NCI-H146 (cell line): ENCODE measurements around the gene AKAIN1.

Experiments
- DNase-seq: peaks from one replicate; lab custom pipeline; 2025; lab: John Stamatoyannopoulos, UW

The AKAIN1 gene

DNA sequence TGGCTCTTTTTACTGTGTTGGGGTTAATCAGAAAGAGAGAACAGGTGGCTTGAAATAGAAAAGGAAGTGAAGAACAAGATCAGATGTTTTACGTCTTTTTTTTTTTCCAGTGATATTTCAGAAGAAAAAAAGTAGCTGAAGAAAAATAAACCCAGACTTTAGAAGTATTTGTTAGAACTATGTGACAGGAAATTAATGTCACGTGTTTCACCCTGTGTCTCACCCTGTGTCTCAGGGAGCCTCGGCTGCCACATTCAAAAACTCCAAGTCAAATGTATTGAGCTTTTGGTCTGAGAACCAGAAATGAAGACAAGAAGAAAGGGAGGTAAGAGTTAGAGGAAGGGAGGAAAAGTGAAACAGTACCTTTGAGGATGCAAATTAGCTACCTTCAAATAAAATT, 38.0 kb downstream of the AKAIN1 start:
- no peak for DNase-seq

DNA sequence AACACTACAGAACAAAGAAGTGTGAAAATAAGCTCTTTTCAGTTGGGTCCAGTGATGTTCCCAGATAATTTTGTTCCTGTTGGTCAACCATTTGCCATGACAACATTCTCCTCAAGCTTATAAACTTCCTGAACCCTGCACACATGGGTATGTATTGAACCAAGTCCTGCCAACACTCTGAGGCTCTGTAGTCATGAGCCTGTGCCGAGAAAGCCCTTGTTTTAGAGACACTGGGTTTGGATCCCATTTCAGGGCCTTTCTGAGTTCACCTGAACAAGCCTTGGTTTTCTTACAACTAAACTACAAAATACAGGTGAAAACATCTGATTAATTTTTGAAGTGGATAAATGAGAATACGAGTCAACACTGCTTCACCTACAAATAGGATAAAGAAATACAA, 38.5 kb downstream of the AKAIN1 start:
- no peak for DNase-seq

DNA sequence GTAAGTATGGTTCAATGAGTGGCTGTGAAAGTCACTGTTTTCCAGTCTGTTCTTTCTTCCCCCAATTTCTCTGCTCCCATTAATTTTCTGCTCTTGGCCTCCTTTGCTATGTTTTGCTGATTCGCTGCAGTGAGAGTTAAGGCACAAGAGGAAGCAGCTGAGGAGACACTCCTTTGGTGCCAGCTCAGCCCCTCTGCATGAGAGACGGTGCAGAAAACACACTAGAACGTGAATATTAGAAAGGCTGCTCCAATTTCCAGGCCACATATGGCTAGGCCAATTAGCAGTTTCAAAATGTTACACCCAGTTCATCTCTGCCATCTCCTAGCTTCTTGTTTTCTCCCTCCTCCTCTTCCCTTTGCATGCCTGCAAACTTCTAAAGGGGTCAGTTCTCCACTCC, 38.9 kb downstream of the AKAIN1 start:
- no peak for DNase-seq

DNA sequence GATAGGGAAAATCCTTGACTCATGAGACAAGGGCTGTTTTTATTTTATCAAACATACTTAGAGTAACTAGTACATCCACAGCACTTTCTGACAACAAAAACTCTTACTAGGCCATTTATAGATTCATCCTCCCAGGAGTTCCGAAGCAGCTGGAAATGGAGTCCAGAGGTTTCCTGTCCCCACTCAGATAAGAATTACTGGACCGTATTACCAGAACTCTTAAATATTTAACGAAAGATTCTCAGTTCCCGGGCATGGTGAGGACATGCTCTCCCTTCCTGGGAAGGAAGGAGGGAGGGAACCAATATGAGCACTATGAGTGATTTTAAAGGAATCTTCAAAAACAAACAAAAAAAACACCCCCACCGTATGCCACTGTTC, 41.2 kb downstream of the AKAIN1 start:
- no peak for DNase-seq

DNA sequence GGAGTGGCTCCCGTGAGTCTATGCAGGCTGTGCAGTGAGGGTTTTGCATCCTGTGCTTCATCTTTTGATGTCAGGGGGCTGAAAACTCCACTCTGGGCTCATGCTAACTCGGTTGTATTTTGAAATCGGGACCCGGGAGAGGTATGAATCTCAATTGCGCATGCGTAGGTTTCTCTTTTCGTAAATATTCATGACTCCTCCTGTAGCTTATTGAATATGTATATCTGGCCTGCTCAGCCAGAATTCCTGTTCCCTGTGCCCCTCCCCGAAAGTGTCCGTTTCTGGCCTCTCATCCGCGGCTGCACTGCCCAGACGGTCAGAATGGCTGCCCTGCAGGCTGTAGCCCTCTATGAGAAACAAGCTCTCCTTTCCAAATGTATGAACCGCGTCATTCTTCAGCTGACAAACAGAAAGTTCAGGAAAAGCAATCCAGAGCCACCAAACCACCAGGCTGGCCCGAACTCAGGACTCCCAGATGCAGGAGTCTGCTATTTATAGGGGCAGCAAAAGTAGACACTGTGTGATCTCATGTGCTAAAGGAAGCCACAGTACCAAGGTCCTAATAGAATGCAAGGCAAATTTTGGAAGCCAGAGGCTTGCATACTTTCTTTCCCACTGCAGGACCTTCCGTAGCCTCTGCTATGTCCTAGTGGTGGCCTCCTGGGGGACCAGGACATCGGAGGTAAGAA, 41.7 kb downstream of the AKAIN1 start:
- DNase-seq: peak; percentile 16

DNA sequence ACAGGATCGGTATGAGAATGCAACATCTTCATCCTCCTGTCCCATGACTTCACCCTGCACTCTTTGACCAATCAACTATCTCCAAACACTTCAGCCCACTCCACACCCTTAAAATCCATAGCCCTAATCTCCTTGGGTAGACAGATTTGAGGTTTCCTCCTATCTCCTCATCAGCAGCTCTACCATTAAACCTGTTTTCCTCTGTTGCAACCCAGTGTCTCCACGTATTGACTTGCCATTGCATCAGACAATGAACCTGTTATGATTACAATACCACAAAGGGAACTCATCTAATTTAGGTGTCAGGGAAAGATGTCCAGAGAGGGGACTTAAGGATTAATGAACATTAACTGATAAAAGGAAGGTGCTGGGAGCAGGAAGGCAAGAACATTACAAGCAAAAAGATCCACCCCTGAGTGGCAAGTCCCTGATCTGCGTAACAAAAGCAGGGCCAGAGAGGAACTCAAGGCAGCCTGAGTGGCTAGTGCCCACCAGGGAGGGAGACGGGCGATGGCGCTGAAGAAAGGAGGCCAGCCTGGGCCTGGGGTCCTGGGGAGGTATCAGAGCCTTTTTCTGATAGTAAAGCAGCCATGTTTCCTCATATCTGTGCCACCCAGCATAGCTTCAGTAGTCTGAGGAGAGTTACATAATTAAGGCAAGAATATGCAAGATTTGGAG, 44.6 kb downstream of the AKAIN1 start:
- DNase-seq: peak; percentile 6

DNA sequence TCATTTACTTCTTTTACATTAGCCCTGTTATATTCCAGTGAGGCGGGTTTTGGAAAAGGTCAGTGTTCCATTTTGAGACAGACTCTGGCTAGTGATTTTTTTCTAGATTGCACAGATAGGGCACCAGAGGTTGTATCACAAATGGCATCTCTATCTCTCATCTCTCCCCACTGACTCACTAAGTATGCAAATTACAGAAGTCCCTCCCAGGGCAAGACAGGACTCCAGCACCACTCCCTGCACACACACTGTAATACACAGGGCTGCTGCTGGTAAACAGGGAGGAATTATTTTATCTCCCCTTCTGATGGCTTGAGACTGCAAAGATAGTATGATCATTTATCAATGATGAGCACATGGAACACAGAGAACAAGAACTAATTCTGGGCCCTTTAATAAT, 46.2 kb downstream of the AKAIN1 start:
- DNase-seq: peak; percentile 14

DNA sequence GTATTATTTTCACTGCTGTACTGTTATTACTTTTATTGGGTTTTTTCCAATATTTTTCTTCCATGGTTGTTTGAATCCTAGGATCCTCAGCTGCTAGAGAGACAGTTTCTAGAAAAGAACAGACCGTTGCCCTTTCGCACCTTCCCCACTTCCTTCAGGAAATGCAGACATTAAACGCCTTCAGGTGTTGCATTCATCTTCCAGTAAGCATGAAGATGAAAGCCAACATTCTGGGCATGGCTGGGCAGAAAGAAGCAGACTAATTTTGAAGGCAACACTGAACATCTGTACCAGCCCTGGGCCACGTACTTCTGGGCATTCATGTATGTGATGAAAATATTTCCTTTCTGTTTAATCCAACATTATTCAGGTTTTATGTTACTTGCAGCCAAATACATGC, 51.0 kb downstream of the AKAIN1 start:
- no peak for DNase-seq

DNA sequence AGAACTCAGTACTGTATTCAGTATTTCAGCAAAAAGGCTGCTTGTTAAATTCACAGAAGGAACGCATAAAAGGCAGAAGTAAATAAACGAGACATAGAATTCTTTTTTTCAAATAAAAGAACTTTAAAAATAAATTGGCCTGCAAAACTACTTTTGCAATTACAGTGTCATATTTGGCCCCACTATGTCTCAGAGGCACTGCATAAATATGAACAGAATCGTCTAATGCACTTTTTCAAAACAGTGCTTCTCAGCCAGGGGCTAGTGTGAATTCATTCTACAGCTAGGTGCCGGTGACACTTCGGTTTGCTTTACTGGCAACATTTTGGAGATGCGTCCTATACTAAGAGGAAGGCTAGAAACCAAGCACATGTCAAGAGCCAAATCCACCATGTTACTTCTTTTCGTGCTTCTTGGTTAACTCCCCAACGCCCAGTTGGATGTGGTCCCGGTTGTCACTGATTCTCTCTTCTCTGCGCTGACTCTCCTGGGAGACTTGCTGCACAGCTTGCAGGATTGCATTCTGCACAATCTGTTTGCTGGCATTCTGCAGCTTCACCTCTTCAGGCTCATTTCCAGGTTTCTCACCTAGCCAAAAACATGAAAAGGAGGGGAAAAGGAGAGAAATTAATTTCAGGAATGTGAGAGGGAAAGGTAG, 51.8 kb downstream of the AKAIN1 start:
- DNase-seq: no peak

DNA sequence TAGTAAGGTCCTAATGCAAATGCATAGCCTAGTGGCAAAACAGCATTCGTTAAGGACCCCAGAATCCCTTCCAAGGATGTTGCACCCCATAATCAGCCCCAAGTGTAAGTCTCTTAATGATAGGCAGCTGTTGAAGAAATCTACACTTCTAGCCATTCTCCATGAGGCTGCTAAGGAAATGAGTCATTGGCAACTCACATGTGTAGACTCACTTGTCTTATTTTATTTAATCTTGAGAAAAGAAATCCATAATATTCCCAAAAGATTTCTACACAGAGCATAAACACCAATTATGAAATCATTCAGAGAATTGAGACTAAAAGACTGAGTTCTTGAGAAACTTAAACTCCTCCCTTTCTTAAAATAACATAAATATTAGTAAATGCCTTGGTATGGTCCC, 52.4 kb downstream of the AKAIN1 start:
- DNase-seq: no peak

DNA sequence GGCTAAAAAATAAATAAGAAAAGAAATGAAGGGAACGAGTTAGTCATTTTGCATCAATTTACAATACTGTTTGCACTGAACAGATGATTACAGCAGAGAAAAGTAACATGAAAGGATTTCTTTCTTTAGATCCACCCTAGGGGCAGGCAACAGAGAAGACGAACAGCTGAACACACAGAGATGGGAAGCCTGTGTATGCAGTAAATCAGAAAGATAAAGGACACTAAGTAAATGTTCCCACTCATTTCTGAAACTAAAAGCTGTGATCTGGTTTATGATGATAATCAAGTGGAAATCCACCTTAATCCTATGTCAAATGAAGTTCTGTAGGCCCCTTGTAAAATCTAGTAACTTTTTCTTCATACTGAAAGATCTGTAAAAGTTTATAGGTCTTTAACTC, 54.2 kb downstream of the AKAIN1 start:
- peak; percentile 99 for DNase-seq

DNA sequence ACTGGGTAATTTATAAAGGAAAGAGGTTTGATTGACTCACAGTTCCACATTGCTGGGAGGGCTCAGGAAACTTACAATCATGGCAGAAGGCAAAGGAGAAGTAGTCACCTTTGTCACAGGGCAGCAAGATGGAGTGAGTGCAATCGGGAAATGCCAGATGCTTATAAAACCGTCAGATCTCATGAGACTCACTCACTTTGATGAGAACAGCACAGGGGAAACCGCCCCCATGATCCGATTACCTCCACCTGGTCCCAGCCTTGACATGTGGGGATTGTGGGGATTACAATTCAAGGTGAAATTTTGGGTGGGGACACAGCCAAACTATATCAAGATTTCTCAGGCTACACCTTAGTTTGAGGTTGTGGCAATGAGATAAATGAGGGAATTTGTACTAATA, 54.9 kb downstream of the AKAIN1 start:
- peak; percentile 87 for DNase-seq

DNA sequence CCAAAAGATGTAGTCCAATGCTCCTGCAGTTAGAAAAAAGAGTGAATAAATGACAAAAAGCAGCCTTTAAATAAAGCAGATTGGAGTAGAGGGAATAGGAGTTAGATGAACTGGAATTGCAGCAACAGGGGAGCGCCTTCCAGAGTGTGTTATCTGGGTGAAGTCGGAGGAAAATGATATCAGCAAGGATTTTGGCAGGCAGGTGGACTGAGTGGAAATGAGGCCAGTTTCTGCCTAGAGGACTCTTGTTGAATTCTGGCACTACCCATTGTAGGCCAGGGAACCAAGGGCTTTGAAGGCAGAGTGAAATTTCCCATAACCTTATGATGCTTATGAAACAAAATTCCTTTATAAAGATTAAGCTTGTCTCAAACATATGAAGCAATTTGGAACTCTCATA, 59.8 kb downstream of the AKAIN1 start:
- no peak for DNase-seq

DNA sequence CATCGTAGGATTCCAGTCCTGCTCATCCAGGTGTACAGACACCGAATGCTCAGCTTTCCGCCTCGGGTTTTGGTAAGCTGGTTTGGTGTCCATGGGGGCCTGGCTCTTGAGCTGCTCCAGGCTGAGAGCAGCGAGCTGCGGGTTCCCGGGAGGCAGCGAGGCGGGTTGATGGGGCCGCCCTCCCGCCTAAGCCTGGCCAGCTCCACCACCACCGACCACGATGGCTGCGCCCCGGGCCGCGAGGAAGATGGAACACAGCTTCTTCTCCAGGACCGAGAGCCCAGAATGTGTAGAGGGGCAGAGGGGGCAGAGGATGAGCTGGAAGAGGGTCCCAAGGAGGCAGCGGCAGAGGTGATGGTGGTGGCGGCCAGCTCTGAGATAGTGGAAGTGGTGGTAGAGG, 64.1 kb downstream of the AKAIN1 start:
- no peak for DNase-seq

DNA sequence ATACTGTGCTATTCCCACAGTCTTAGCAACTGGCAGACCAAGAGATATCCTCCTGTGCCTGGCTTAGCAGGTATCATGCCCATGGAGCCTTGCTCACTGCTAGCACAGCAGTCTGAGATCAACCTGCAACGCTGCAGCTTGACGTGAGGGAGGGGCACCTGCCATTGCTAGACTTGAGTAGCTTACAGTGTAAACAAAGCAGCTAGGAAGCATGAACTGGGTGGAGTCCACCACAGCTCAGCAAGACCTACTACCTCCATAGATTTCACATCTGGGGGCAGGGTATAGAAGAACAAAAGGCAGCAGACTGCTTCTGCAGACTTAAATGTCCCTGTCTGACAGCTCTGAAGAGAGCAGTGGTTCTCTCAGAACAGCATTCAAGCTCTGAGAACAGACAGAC, 74.8 kb downstream of the AKAIN1 start:
- DNase-seq: peak; percentile 66

DNA sequence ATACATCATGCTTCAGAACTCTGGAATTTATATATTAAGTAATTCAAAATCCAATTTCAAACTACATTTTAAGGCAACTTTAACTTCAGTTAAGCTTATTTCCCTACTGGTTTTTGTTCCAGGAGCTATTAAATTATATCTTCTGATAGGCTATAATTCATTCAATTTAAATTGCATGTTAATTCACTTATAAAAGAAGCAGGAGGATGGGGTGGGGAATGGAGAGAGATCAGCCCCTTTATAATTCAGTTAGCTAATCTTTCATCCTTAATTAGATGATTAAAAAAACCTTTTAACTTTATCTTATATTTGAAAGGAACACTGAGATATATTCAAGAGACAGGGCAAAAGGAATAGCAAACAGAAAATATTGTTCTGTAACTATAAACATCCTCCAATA, 86.8 kb downstream of the AKAIN1 start:
- DNase-seq: no peak

DNA sequence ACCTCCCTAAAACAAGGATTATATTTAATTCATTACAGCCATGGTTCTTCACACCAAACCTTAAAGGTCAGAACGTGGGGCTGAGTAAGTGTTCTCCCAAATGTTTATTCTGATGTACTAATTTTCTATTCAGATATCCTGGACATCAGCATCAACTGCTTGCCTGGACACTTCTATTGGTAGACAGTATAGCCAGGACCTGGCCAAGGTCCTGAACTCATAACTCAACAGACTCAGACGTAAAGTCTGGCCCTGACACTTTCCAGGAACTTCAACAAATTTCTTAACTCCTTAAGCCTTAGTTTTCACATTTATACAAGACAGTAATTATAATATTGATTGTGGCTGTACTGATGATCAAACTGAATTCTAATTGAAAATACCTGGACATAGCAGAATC, 89.1 kb downstream of the AKAIN1 start:
- DNase-seq: no peak

DNA sequence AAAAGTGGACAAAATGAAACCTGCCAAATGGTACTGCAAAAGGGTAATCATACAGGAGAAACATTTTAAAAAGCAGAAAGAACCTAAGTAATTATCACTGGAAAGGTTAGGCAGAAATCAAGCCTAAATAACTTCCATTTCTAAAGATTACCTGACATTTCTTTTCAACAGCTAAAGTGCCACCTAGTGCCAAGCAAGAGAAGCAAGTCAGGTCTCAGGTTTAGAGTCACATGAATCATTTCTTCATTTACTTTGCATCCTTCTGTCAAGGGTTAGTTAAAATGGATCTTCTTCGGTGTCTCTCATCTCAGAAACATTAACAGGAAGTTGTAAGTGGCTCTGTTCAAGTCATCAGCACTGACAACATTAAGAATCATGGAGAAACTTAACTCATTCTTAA, 90.3 kb downstream of the AKAIN1 start:
- DNase-seq: peak; percentile 17

DNA sequence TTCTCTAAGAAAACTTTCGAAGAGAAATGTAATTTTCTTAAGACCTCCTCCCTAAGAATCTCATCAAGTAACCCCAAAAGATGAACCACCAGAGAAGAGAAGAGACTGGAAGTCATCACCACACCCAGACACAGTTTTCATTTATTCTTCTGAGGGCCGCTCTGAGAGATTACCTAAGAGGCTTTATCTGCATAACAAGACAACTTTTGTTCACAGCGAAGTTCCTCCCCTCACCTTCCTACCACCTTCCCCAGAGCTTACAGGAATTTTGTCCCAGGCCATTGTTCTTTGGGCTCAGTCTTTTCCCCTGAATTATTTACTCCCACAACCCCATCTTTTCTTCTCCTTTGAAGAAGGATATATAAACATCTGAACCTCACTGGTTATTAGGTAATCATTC, 92.8 kb downstream of the AKAIN1 start:
- no peak for DNase-seq

DNA sequence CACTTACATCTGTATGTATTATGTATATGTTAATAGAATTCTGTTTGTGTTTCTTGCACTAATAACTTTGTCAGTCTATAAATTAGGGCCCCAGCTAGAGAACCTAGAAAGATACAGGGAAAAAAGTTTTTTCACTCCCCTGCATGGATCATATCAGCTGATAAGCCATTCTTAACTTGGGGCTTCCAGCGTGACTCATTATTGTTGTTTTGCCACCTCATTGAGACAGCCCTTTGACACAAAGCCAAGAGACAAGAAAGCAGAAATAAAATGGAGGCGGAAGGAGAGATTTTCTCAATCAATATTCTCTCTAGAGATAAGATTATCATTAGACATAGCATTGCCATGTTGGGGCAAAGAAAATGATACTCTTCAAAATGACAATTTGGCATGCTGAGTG, 93.4 kb downstream of the AKAIN1 start:
- DNase-seq: no peak

DNA sequence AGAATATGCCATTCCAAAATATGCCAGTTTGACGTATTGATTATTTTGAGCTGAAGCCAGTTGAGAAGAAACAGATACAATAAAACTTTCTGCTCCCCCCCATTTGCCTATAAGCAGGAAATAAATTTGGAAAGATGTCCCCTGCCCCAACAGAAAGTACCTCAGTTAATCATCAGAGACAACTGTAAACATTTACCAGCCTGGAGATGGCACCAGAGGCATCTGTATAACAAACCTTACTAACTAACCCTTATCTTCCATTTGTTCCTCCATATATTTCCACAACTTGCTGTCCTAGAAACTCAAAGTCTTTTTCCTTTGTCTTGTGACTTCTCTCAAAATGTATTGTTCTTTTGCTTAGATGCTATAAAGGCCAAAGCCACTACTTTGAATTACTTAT, 93.8 kb downstream of the AKAIN1 start:
- DNase-seq: peak; percentile 49

DNA sequence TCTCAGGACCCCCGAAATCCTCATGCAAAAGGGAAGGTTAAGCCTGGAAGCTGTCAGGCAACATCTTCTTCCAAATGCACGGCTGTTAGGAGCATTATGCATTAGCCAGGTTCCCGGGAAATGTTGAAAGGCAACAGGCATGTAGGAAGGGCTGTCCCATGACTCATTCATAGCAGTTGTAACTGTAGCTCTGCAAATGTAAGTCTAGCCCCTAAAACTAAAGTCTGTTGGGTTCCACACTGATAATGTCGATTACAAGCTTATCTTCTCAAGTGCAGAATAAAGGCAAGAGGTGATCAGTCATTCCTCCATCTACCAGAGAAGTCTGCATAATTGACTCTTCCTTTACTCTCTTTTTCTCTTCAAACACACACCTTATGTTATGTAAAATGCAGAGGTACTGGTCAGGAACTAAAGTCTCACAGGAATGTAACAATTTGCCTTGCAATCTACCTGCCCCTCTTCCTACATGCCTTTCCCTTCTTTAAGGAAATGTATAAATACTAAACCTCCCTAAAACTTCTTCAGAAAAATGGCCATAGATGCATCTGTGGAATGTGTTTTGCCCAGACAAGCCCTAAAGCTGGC, 99.8 kb downstream of the AKAIN1 start:
- no peak for DNase-seq

DNA sequence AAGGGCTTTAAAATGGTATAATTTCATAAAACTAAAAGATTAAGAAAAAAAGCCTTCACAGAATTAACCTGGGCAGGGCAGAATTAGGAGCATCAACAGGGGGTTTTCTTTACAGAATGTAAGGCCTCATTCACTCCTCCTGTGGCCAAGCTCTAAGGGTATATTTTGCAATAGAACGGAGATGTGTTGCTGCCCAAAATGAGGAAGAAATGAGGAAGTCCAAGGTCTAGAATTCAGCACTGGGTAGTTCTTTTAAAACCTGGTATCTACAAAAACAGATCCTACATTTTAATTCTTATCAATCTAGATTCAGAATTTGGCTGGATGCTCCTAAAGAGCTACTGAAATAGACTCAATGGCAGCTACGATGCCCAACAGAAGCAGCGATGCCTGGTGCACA, 101.8 kb downstream of the AKAIN1 start:
- no peak for DNase-seq
